K562 (cell line): ENCODE data around the gene KMT2C. TPM values are rescaled to one million over a fixed set of nuclear protein-coding genes. Genes with fewer than 3 reads are reported as not detected.

ENCODE experiments used
- ATAC-seq: fragments of 200-7000 bp; cut with Tn5 transposase; 3 replicates; pipeline ENCODE4 v1.9.1; 2020; ENCODE audit warnings: moderate library complexity
- BruUV-seq: library from RNA; stranded (reverse); fragments of 400-500 nt; replicated peaks from 2 replicates; lab custom pipeline; 2021; lab: Mats Ljungman, UMichigan
- CTCF ChIA-PET: fragments of 300-600 bp; formaldehyde crosslinking; extraction: SDS; loops from one replicate; lab custom pipeline; 2021; ENCODE audit warnings: low intra/inter-chr PET ratio; lab: Yijun Ruan, JAX
- POLR2A ChIA-PET: fragments of 300-600, 350-650 bp; sonication (Branson Sonifier 250); formaldehyde crosslinking; extraction: SDS; loops from one replicate; lab custom pipeline; 2021; ENCODE audit warnings: antibody characterized with exemption, inconsistent platforms; lab: Yijun Ruan, JAX
- DNase-seq, 4 experiments: peaks; one replicate each; pipeline versions ENCODE4 v3.0.0 to v3.0.0-alpha.2; 2011 to 2018; ENCODE audit warnings: low spot score in 3 of 4, mixed read lengths in 3 of 4; ENCODE audit errors: extremely low read depth in 1 of 4
- FAIRE-seq: peaks from 2 replicates; lab custom pipeline; 2011; peaks lifted over from hg19 to GRCh38; lab: Jason Lieb, UNC
- H2AFZ ChIP-seq: 2 replicates; pipeline ENCODE4 v1.6.0; 2011; ENCODE audit warnings: low read depth, low read length, control low read depth, inconsistent platforms
- H3K27ac ChIP-seq: fragments of 200-600 bp; 3 replicates; pipeline ENCODE4 v1.8.0; 2011; ENCODE audit warnings: low read depth, mild to moderate bottlenecking, control low read depth, inconsistent platforms, low read length, moderate library complexity, mixed read lengths; ENCODE audit errors: extremely low read depth
- H3K27me3 ChIP-seq, 2 experiments: fragments of 300-600 bp in 1 of 2; 2 replicates in 1 of 2; 3 replicates in 1 of 2; pipeline versions ENCODE4 v1.6.0 to v1.8.0; 2011; ENCODE audit warnings: inconsistent platforms in 2 of 2, low read length in 2 of 2, mild to moderate bottlenecking in 1 of 2, mixed read lengths in 1 of 2, moderate library complexity in 1 of 2; ENCODE audit not compliant: control insufficient read depth in 2 of 2, insufficient read depth in 2 of 2
- H3K36me3 ChIP-seq: fragments of 300-600 bp; 3 replicates; pipeline ENCODE4 v1.8.0; 2011; ENCODE audit warnings: mild to moderate bottlenecking, low read length, inconsistent platforms; ENCODE audit not compliant: control insufficient read depth, insufficient read depth
- H3K4me1 ChIP-seq, 2 experiments: fragments of 200-600 bp in 1 of 2; replicated peaks in 1 of 2; 2 replicates in 1 of 2; 3 replicates in 1 of 2; pipeline versions ENCODE4 v1.5.1 to v1.8.0; 2011; ENCODE audit warnings: inconsistent platforms in 2 of 2, low read length in 2 of 2, mild to moderate bottlenecking in 1 of 2, mixed read lengths in 1 of 2, moderate library complexity in 1 of 2; ENCODE audit not compliant: control insufficient read depth in 2 of 2, insufficient read depth in 2 of 2
- H3K4me2 ChIP-seq: 2 replicates; pipeline ENCODE4 v1.6.1; 2011; ENCODE audit warnings: low read length, control low read depth, inconsistent platforms, mixed read lengths; ENCODE audit not compliant: insufficient read depth
- H3K4me3 ChIP-seq: fragments of 200-600 bp; sonication (generic), shearing (Covaris generic); 2 replicates; pipeline ENCODE4 v1.5.1; 2016; ENCODE audit warnings: control low read depth, inconsistent platforms
- H3K79me2 ChIP-seq: fragments of 200-600 bp; 3 replicates; pipeline ENCODE4 v1.8.0; 2011; ENCODE audit warnings: low read length, inconsistent platforms; ENCODE audit not compliant: control insufficient read depth, insufficient read depth
- H3K9ac ChIP-seq, 2 experiments: 2 replicates each; pipeline versions ENCODE4 v1.6.0 to v1.6.1; 2011; ENCODE audit warnings: low read depth in 2 of 2, low read length in 2 of 2, control low read depth in 1 of 2, inconsistent platforms in 1 of 2, mild to moderate bottlenecking in 1 of 2, mixed read lengths in 1 of 2; ENCODE audit not compliant: insufficient read depth in 1 of 2
- H3K9me1 ChIP-seq: one replicate; pipeline ENCODE4 v1.6.0; 2011; ENCODE audit warnings: inconsistent platforms, mild to moderate bottlenecking, low read length, moderate library complexity; ENCODE audit not compliant: control insufficient read depth, insufficient read depth
- H3K9me3 ChIP-seq: replicated peaks from 2 replicates; pipeline ENCODE4 v1.5.1; 2011; ENCODE audit warnings: low read depth, low read length, inconsistent platforms; ENCODE audit not compliant: control insufficient read depth, insufficient read depth
- H4K20me1 ChIP-seq: replicated peaks from 2 replicates; pipeline ENCODE4 v1.6.1; 2011; ENCODE audit warnings: low read length, inconsistent platforms, mixed read lengths; ENCODE audit not compliant: control insufficient read depth, insufficient read depth
- ESRRB ChIP-seq: fragments of 250-450 bp; sonication (Bioruptor Pico); IDR thresholded peaks from 2 replicates; pipeline ENCODE4 v1.5.0; 2020; ENCODE audit warnings: mild to moderate bottlenecking, moderate library complexity, borderline replicate concordance
- ID3 ChIP-seq, 2 experiments: fragments of 250-450 bp in 1 of 2; fragments of 450-650 bp in 1 of 2; sonication (Bioruptor Pico) in 1 of 2; IDR thresholded peaks; 2 replicates each; pipeline versions ENCODE4 v1.6.1 to v1.8.0; 2016 to 2021; ENCODE audit warnings: mild to moderate bottlenecking in 2 of 2, moderate library complexity in 2 of 2, missing compliant biosample characterization in 1 of 2, missing genetic modification characterization in 1 of 2
- MED1 ChIP-seq: sonication (generic); formaldehyde crosslinking; IDR thresholded peaks from 2 replicates; pipeline ENCODE4 v1.8.1; 2023; ENCODE audit warnings: missing genetic modification reagents, borderline replicate concordance
- POLR2AphosphoS2 ChIP-seq: IDR thresholded peaks from 2 replicates; pipeline ENCODE4 v1.6.1; 2012; ENCODE audit warnings: low read length, improper control_type of control experiment
- RB1 ChIP-seq: fragments of 450-650 bp; IDR thresholded peaks from 2 replicates; pipeline ENCODE4 v1.6.1; 2017; ENCODE audit warnings: low read depth, mild to moderate bottlenecking
- RREB1 ChIP-seq: fragments of 250-450 bp; sonication (Bioruptor Pico); IDR thresholded peaks from 2 replicates; pipeline ENCODE4 v1.4.0; 2020
- ZNF197 ChIP-seq: fragments of 200-800 bp; sonication (Bioruptor generic); IDR thresholded peaks from 2 replicates; pipeline ENCODE4 v1.6.1; 2016; ENCODE audit warnings: low read depth, missing genetic modification characterization, missing compliant biosample characterization
- ZNF217 ChIP-seq: sonication (generic); formaldehyde crosslinking; IDR thresholded peaks from 2 replicates; pipeline ENCODE4 v1.8.0; 2022; ENCODE audit warnings: mild to moderate bottlenecking, missing genetic modification reagents
- WGBS: fragments of 100-300 bp; shearing (Covaris generic); methylation state at CpG from one replicate; pipeline ENCODE4 v1.1.6; 2016; ENCODE audit warnings: low coverage, mixed read lengths; ENCODE audit not compliant: insufficient coverage; ENCODE audit errors: missing lambda C conversion rate; 5-methylcytosine and 5-hydroxymethylcytosine counted together
- in situ Hi-C: fragments of 300-500 bp; cut with MboI; formaldehyde crosslinking; loops from 4 replicates; pipeline ENCODE4 v1.15.0; 2018; ENCODE audit warnings: inconsistent platforms, mixed read lengths
- intact Hi-C: fragments of 100-400 bp; cut with micrococcal nuclease; formaldehyde crosslinking; loops from 2 replicates; pipeline ENCODE4 v1.14.2; 2022
- polyA plus RNA-seq, 8 experiments: library from polyadenylated mRNA; depleted of rRNA in 4 of 8; stranded (reverse) in 5 of 8; unstranded in 3 of 8; fragments of >200 nt; fragmentation: Nextera tagmentation in 2 of 8; fragmentation: Illumina TruSeq in 1 of 8; extraction: Ambion mirVana in 2 of 8; extraction: Trizol in 1 of 8; gene quantifications; 2 replicates each; pipeline versions ENCODE4 v1.2.1 to v1.2.3, GENCODE V29; 2011 to 2014; ENCODE audit warnings: inconsistent platforms in 1 of 8, missing spikeins in 1 of 8
- total RNA-seq, 7 experiments: library from RNA; depleted of rRNA in 6 of 7; stranded (reverse); fragments of >200 nt in 6 of 7; fragmentation: Illumina TruSeq in 2 of 7; extraction: Trizol in 2 of 7; gene quantifications; 2 replicates each; pipeline versions ENCODE4 v1.2.1 to v1.2.3, GENCODE V29; 2011 to 2021; ENCODE audit warnings: low replicate concordance in 1 of 7

KMT2C gene
- total and polyA plus RNA-seq, 9 of the 15 experiments (the other 6 are each of a cell fraction or from before 2014, with no cell fraction given): 4.9 to 67.8 (median 27.1) TPM

GRCh38 chr7:152117356-152117755, 318.4 kb downstream of the KMT2C start:
- H3K9ac ChIP-seq: no peak overlapping the region
- no peak for TF ChIP-seq ESRRB (CRISPR knock-in tag)
- 0 out of 2 replicates have a peak, but pooled peaks have one; percentile 69 for TF ChIP-seq POLR2AphosphoS2
- FAIRE-seq (no peak), DNase-seq (no peak), ATAC-seq (no peak; the same call in 2 of the 3 replicates)
- no peaks in the 10 kb centered on the region for H4K20me1 ChIP-seq
- 91% methylated on average over 8 of the region's 8 CpGs for WGBS
- no peaks in the 10 kb centered on the region; a peak in 1 of 5 replicates for H3K27me3 ChIP-seq
- no peak overlapping the region for H2AFZ ChIP-seq
- H3K4me2 ChIP-seq: no peak overlapping the region
- no peak overlapping the region for H3K4me3 ChIP-seq
- H3K9me1 ChIP-seq: no peaks in the 10 kb centered on the region
- H3K27ac ChIP-seq: no peak overlapping the region
- H3K9me3 ChIP-seq: no peaks in the 10 kb centered on the region
- H3K36me3 ChIP-seq: peaks cover 72% of the 10 kb centered on the region
- CTCF ChIA-PET: no interaction called here
- no TSS peak for BruUV-seq
- no peaks in the 10 kb centered on the region for H3K79me2 ChIP-seq
- no peaks in the 10 kb centered on the region for H3K4me1 ChIP-seq
- intact Hi-C loops: no loop called here
- POLR2A ChIA-PET: interaction anchor here (0.6 to 2.3 kb wide), 5 partner anchors 10 to 85 kb away, joined by 3 to 9 read pairs (median 3); no protein-coding TSS in a partner anchor
- in situ Hi-C loops: no loop called here

DNA sequence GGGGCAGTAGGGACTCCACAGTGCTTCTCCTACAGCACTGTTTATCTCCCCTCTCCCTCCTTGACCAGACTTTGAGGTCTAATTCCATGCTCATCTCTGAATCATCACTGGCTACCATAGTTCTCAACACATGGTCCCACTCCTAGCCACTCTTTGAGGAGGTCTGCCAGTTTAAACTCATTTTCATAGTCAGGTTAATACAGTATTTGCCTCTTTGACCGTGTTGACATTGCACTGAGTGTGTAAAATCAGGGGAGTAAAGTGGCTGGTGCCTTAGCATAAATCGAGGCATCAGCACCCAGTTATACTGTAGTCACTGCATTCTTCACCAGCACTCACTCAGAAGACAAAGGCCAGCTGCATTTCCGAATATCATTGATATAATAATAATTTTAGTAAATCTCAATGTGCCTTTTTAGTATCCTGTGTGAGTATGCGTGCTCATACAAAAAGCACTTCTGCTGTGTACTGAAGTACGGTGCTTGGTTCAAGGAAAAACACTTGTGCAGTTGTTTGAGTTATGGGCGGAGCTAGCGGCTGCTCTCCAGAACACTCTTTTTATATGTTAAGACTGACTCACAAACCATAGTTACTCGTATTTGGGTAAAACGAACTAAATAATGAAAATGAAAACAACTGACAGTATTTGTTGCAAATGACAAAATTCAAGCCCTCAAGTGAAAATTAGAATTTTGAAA, 320.6 kb downstream of the KMT2C start:
- no peaks in the 10 kb centered on the region for H3K79me2 ChIP-seq
- no peaks in the 10 kb centered on the region; a peak in 1 of 5 replicates for H3K27me3 ChIP-seq
- no peak overlapping the region for H3K4me2 ChIP-seq
- no peaks in the 10 kb centered on the region for H3K9me1 ChIP-seq
- FAIRE-seq (no peak), ATAC-seq (no peak; the same call in 1 of the 3 replicates), DNase-seq (no peak)
- no TSS peak for BruUV-seq
- no peak overlapping the region for H3K9ac ChIP-seq
- no peaks in the 10 kb centered on the region for H3K4me1 ChIP-seq
- intact Hi-C loops: no loop called here
- ChIA-PET CTCF (no interaction called here), POLR2A (interaction anchor here (0.9 kb wide), 2 partner anchors 12 to 13 kb away, joined by 3 read pairs; no protein-coding TSS in a partner anchor)
- H3K27ac ChIP-seq: no peak overlapping the region
- in situ Hi-C loops: no loop called here
- no peak overlapping the region for H3K4me3 ChIP-seq
- no peaks in the 10 kb centered on the region for H4K20me1 ChIP-seq
- no peaks in the 10 kb centered on the region for H3K9me3 ChIP-seq
- H3K36me3 ChIP-seq: peaks cover 60% of the 10 kb centered on the region
- H2AFZ ChIP-seq: no peak overlapping the region
- 88% methylated on average over 9 of the region's 9 CpGs for whole genome bisulfite sequencing
- no peak for TF ChIP-seq RB1
- no peak for TF ChIP-seq MED1
- TF ChIP-seq ZNF217 (CRISPR knock-in tag): no peak
- no peak for TF ChIP-seq ID3 (CRISPR knock-in tag; IDR thresholded peaks at IDR 0.05)
- no peak for TF ChIP-seq ID3 (tag; IDR thresholded peaks at IDR 0.05)
- TF ChIP-seq ZNF197 (CRISPR knock-in tag): no peak
- no peak for TF ChIP-seq RREB1 (CRISPR knock-in tag)
